Neural cell (in vitro differentiated cells): ENCODE results near the gene KIF12.

ENCODE experiments used
- MXI1 ChIP-seq: fragments of 450-650 bp; conservative IDR thresholded peaks from 2 replicates; pipeline ENCODE4 v1.6.1; 2014; ENCODE audit warnings: antibody characterized with exemption, mild to moderate bottlenecking; ENCODE audit not compliant: poor library complexity, severe bottlenecking
- POLR2AphosphoS5 ChIP-seq: IDR thresholded peaks from 2 replicates; pipeline ENCODE4 v1.6.1; 2012
- TF ChIP-seq, protein P1 (sequence below): fragments of 450-650 bp; IDR thresholded peaks from 2 replicates; pipeline ENCODE4 v1.5.1; 2014; ENCODE audit warnings: antibody characterized with exemption, mild to moderate bottlenecking, moderate library complexity; ENCODE audit not compliant: poor library complexity, severe bottlenecking

DNA sequence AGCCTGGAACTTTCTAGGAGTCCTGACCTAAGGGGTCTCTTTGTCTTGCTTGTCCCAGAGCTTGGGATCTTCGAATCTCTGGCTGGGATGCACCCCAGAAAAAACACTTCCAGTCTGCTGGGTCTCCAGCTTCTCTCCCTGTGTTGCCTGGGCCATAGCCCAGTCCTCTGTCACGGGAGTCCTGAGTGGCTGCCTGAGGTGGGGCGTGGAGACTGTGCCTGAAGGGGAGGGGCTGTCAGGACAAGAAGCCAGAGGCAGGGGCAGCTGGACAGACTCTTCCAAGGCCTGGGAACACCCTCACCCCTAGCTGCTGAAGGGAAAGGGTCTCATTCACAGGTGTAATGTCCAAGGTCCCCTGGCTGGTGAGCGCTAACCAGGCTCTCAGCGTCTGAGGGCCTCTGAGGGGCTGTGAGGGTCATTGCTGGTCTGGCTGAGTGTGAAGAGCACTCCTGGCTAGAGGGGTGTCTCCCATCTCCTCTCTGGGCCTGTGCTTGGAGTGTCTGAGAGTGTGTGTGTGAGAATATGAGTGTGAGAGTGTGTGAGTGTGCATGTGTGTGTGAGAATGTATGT, 35.8 kb upstream of the KIF12 start:
- TF ChIP-seq MXI1 (no peak), POLR2AphosphoS5 (no peak)
- TF ChIP-seq, protein P1, sequence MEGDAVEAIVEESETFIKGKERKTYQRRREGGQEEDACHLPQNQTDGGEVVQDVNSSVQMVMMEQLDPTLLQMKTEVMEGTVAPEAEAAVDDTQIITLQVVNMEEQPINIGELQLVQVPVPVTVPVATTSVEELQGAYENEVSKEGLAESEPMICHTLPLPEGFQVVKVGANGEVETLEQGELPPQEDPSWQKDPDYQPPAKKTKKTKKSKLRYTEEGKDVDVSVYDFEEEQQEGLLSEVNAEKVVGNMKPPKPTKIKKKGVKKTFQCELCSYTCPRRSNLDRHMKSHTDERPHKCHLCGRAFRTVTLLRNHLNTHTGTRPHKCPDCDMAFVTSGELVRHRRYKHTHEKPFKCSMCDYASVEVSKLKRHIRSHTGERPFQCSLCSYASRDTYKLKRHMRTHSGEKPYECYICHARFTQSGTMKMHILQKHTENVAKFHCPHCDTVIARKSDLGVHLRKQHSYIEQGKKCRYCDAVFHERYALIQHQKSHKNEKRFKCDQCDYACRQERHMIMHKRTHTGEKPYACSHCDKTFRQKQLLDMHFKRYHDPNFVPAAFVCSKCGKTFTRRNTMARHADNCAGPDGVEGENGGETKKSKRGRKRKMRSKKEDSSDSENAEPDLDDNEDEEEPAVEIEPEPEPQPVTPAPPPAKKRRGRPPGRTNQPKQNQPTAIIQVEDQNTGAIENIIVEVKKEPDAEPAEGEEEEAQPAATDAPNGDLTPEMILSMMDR, result no peak
